ENCODE data around the gene GRAPL. TPM values are rescaled to one million over a fixed set of nuclear protein-coding genes. Genes with fewer than 3 reads are reported as not detected.
"Not testable (repeated sequence)": the region's sequence is repeated elsewhere in the genome, so short reads cannot be mapped to it uniquely, and the experiment has no call there.

The GRAPL gene
- total RNA-seq (1 to 10 TPM in 5 of 7 donors, under 1 TPM in 1, not detected in 1; 0.76 to 5.1 (median 1.8) TPM), polyA plus RNA-seq (1 to 10 TPM; 1.0 to 3.6 TPM)
- long read RNA-seq, donor 1, partial matches to known transcripts = 0 of 1 reads
- long read RNA-seq, donor 1, other reads (novel, unspliced or antisense) = 1 of 1 reads
- long read RNA-seq, donor 2 = 0 reads
- long read RNA-seq, donor 3, partial matches to known transcripts = 0 of 1 reads
- long read RNA-seq, donor 3, other reads (novel, unspliced or antisense) = 1 of 1 reads

GRCh38 chr17:19127148-19127980 is at the start of gene GRAPL:
Gene GRAPL (plus strand): TSS chr17:19127589. CDS start chr17:19127620, 31 bp downstream.
- DNase-seq; H3K4me1 ChIP-seq (ENCODE audit: insufficient read depth); H3K9me3 ChIP-seq; H3K4me3 ChIP-seq; H3K36me3 ChIP-seq; intact Hi-C loops (cut with DNase I); H3K27ac ChIP-seq; H3K27me3 ChIP-seq: not testable (repeated sequence)
- no CpG with 5 or more reads among the region's 14 CpGs for WGBS, 3 donors

- H3K9me3 ChIP-seq; H3K36me3 ChIP-seq; H3K27ac ChIP-seq; H3K4me1 ChIP-seq (ENCODE audit: insufficient read depth); H3K4me3 ChIP-seq; intact Hi-C loops (cut with DNase I); H3K27me3 ChIP-seq: not testable (repeated sequence)
- 0% methylated on average over 12 of the region's 77 CpGs; no CpG with 5 or more reads in 2 of the 3 donors for WGBS, 3 donors
- DNase-seq = peak in 3 of 5 donors; percentile 11 to 64 (median 36)
Observed at GRCh38 chr17:19088804-19089685, 38.3 kb upstream of the GRAPL start.

GRCh38 chr17:19090058-19090772 is 37.2 kb upstream of the GRAPL start:
- DNase-seq; H3K4me3 ChIP-seq; H3K9me3 ChIP-seq; H3K27me3 ChIP-seq; intact Hi-C loops (cut with DNase I); H3K27ac ChIP-seq; H3K36me3 ChIP-seq; H3K4me1 ChIP-seq (ENCODE audit: insufficient read depth): not testable (repeated sequence)
- WGBS, 3 donors = no CpG with 5 or more reads among the region's 13 CpGs

- H3K4me1 ChIP-seq (ENCODE audit: insufficient read depth); H3K36me3 ChIP-seq; H3K4me3 ChIP-seq; H3K9me3 ChIP-seq; intact Hi-C loops (cut with DNase I); H3K27me3 ChIP-seq; H3K27ac ChIP-seq: not testable (repeated sequence)
- 38 to 60% (median 58%) methylated on average over 2 to 10 of the region's 15 CpGs for WGBS, 3 donors
- DNase-seq = peak in 3 of 5 donors; percentile 20 to 46 (median 37)
Observed at GRCh38 chr17:19092737-19093683, 34.4 kb upstream of the GRAPL start.

- intact Hi-C loops (cut with DNase I); H3K27ac ChIP-seq: not testable (repeated sequence)
Observed at GRCh38 chr17:19093684-19094438, 33.5 kb upstream of the GRAPL start.

GRCh38 chr17:19108517-19108916 is 18.9 kb upstream of the GRAPL start:
- DNase-seq; H3K4me3 ChIP-seq; intact Hi-C loops (cut with DNase I); H3K9me3 ChIP-seq; H3K36me3 ChIP-seq; H3K27me3 ChIP-seq; H3K27ac ChIP-seq; H3K4me1 ChIP-seq (ENCODE audit: insufficient read depth): not testable (repeated sequence)
- 10% methylated on average over 3 of the region's 6 CpGs; no CpG with 5 or more reads in 2 of the 3 donors for WGBS, 3 donors

More at GRCh38 chr17:19093684-19094438, 33.5 kb upstream of the GRAPL start:
- 96 to 98% (median 96%) methylated on average over 5 to 6 of the region's 15 CpGs for WGBS, 3 donors
- H3K9me3 ChIP-seq; H3K4me1 ChIP-seq (ENCODE audit: insufficient read depth); H3K4me3 ChIP-seq; H3K27me3 ChIP-seq; H3K36me3 ChIP-seq: not testable (repeated sequence)
- DNase-seq = peak in 3 of 5 donors; percentile 9 to 26 (median 13)

GRCh38 chr17:19110189-19111097 is 16.9 kb upstream of the GRAPL start:
- H3K4me1 ChIP-seq (ENCODE audit: insufficient read depth); H3K27ac ChIP-seq; H3K27me3 ChIP-seq; DNase-seq; H3K36me3 ChIP-seq; H3K9me3 ChIP-seq; intact Hi-C loops (cut with DNase I): not testable (repeated sequence)
- WGBS, 3 donors = 0% methylated on average over 1 of the region's 45 CpGs; no CpG with 5 or more reads in 2 of the 3 donors
- H3K4me3 ChIP-seq = peak overlapping the region; percentile 36

Data from ovary (tissue), 10 donors.